Hepatocyte (in vitro differentiated cells): ENCODE data around the gene PPP2R1A. TPM values are rescaled to one million over a fixed set of nuclear protein-coding genes. Genes with fewer than 3 reads are reported as not detected.
"Not testable (repeated sequence)": the region's sequence is repeated elsewhere in the genome, so short reads cannot be mapped to it uniquely, and the experiment has no call there.

Experiments used
- DNase-seq: peaks from one replicate; pipeline ENCODE4 v3.0.0-alpha.2; 2016; ENCODE audit warnings: low spot score
- H2AFZ ChIP-seq: fragments of 200-600 bp; sonication (generic); 2 replicates; pipeline ENCODE4 v1.6.0; 2016; ENCODE audit warnings: antibody characterized with exemption, mild to moderate bottlenecking
- H3K27ac ChIP-seq: fragments of 200-600 bp; sonication (generic); 2 replicates; pipeline ENCODE4 v1.5.1; 2016; ENCODE audit warnings: mild to moderate bottlenecking
- H3K27me3 ChIP-seq: fragments of 200-600 bp; sonication (generic); 2 replicates; pipeline ENCODE4 v1.6.1; 2016
- H3K36me3 ChIP-seq: fragments of 200-600 bp; sonication (generic); replicated peaks from 2 replicates; pipeline ENCODE4 v1.5.1; 2016; ENCODE audit warnings: low read depth; ENCODE audit not compliant: insufficient read depth
- H3K4me1 ChIP-seq: fragments of 200-600 bp; sonication (generic); 2 replicates; pipeline ENCODE4 v1.5.1; 2016; ENCODE audit warnings: mild to moderate bottlenecking, moderate library complexity; ENCODE audit not compliant: insufficient read depth
- H3K4me2 ChIP-seq: fragments of 200-600 bp; sonication (generic); 2 replicates; pipeline ENCODE4 v1.6.0; 2016
- H3K4me3 ChIP-seq: fragments of 200-600 bp; sonication (generic); 2 replicates; pipeline ENCODE4 v1.5.1; 2016; ENCODE audit warnings: mild to moderate bottlenecking
- H3K79me2 ChIP-seq: fragments of 200-600 bp; sonication (generic); 2 replicates; pipeline ENCODE4 v1.6.0; 2017; ENCODE audit warnings: mild to moderate bottlenecking
- H3K9me2 ChIP-seq: fragments of 200-600 bp; sonication (generic); replicated peaks from 2 replicates; pipeline ENCODE4 v1.6.0; 2017; ENCODE audit warnings: mild to moderate bottlenecking; ENCODE audit not compliant: insufficient read depth
- H3K9me3 ChIP-seq: fragments of 200-600 bp; sonication (generic); 2 replicates; pipeline ENCODE4 v1.5.1; 2016; ENCODE audit warnings: low read depth, mild to moderate bottlenecking
- H4K20me1 ChIP-seq: fragments of 200-600 bp; sonication (generic); 2 replicates; pipeline ENCODE4 v1.6.0; 2016; ENCODE audit warnings: mild to moderate bottlenecking; ENCODE audit not compliant: insufficient read depth, poor library complexity, severe bottlenecking
- CTCF ChIP-seq: fragments of 200-600 bp; sonication (generic); IDR thresholded peaks from 2 replicates; pipeline ENCODE4 v1.5.1; 2016; ENCODE audit warnings: antibody characterized with exemption, mild to moderate bottlenecking; ENCODE audit not compliant: poor library complexity
- EZH2 ChIP-seq: fragments of 200-600 bp; sonication (generic); IDR thresholded peaks from 2 replicates; pipeline ENCODE4 v1.6.1; 2016; ENCODE audit warnings: antibody characterized with exemption, mild to moderate bottlenecking, borderline replicate concordance
- EZH2phosphoT487 ChIP-seq: fragments of 200-600 bp; sonication (generic); IDR thresholded peaks from one replicate; pipeline ENCODE4 v1.6.1; 2018; ENCODE audit warnings: antibody characterized with exemption, mild to moderate bottlenecking, low read depth, moderate library complexity; ENCODE audit not compliant: unreplicated experiment, severe bottlenecking
- whole genome bisulfite sequencing: methylation state at CpG from one replicate; pipeline ENCODE4 v1.1.6; 2016; ENCODE audit warnings: low lambda C conversion rate; ENCODE audit errors: missing lambda C conversion rate; 5-methylcytosine and 5-hydroxymethylcytosine counted together
- polyA plus RNA-seq: library from polyadenylated mRNA; unstranded; fragments of >200 nt; fragmentation: Nextera tagmentation; extraction: Ambion mirVana; gene quantifications from 2 replicates; pipeline ENCODE4 v1.2.1, GENCODE V29; 2016
- total RNA-seq: library from RNA; depleted of rRNA; stranded (reverse); fragments of >200 nt; gene quantifications from 2 replicates; pipeline ENCODE4 v1.2.3, GENCODE V29; 2014

Gene PPP2R1A
- total and polyA plus RNA-seq, 2 experiments from 2014 or later = 181 to 283 TPM

DNA sequence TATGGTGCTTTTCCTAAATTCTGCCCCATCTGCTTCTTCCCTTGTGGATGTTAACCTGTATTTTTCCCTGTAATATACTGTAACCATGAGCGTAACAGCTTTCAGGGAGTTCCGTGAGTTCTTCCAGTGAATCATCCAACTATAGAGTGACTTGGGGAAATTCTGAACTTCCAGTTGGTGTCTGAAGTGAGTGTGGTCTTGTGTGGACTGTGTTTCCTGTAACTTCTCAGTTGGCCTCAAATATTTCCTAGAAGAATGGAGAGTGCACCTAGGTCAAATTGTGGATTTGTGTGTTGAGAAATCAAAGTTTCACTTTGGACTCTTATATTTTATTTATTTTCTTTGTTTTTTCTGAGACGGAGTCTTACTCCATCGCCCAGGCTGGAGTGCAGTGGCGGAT is 68.6 kb downstream of the PPP2R1A start:
- H3K36me3 ChIP-seq = no peaks in the 10 kb centered on the region
- no peaks in the 10 kb centered on the region for H4K20me1 ChIP-seq
- no peaks in the 10 kb centered on the region for H3K27me3 ChIP-seq
- no peaks in the 10 kb centered on the region for H3K9me2 ChIP-seq
- no peak for DNase-seq
- no peak overlapping the region for H3K4me3 ChIP-seq
- no peak overlapping the region for H2AFZ ChIP-seq
- no peak overlapping the region for H3K4me2 ChIP-seq
- no peaks in the 10 kb centered on the region for H3K9me3 ChIP-seq
- TF ChIP-seq EZH2 (no peak), EZH2phosphoT487 (no peak), CTCF (no peak)
- H3K27ac ChIP-seq = no peak overlapping the region
- no peaks in the 10 kb centered on the region for H3K79me2 ChIP-seq
- no peaks in the 10 kb centered on the region for H3K4me1 ChIP-seq
- 93% methylated on average over 5 of the region's 5 CpGs for WGBS

DNA sequence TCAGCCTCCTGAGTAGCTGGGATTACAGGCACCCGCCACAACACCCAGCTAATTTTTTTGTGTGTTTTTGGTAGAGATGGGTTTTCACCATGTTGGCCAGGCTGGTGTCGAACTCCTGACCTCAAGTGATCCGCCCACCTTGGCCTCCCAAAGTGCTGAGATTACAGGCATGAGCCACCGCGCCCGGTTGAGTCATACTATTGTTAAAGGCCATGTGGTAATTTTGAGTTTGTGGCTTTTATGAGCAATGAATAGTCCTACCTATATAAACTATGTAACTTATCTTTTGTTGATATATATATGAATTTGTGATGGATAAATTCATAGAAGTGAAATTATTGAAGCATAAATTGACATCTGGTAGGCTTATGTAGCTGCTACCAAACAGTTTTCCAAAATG is 75.7 kb downstream of the PPP2R1A start:
- not testable (repeated sequence) for H3K36me3 ChIP-seq, H3K27me3 ChIP-seq, H3K9me3 ChIP-seq, H3K79me2 ChIP-seq, H3K27ac ChIP-seq, H4K20me1 ChIP-seq, H3K4me1 ChIP-seq, H3K9me2 ChIP-seq, H3K4me3 ChIP-seq, DNase-seq, H3K4me2 ChIP-seq, H2AFZ ChIP-seq
- WGBS = 91% methylated on average over 6 of the region's 6 CpGs

- Histone ChIP-seq H3K27ac (peak within 1 kb of the TSS; percentile 99), H3K36me3 (no peaks in the 10 kb centered on the region), H3K27me3 (no peaks in the 10 kb centered on the region), H2AFZ (peak within 1 kb of the TSS; percentile 75), H3K9me2 (no peaks in the 10 kb centered on the region), H3K4me3 (peak within 1 kb of the TSS; percentile 75), H3K4me1 (peaks cover 9% of the 10 kb centered on the region), H3K4me2 (peak within 1 kb of the TSS; percentile 92), H3K9me3 (no peaks in the 10 kb centered on the region), H4K20me1 (no peaks in the 10 kb centered on the region), H3K79me2 (peaks cover 44% of the 10 kb centered on the region)
- DNase-seq = peak; percentile 97
- 1% methylated on average over 70 of the region's 70 CpGs for WGBS
- TF ChIP-seq EZH2 = no peak
- no peak for TF ChIP-seq CTCF
- TF ChIP-seq EZH2phosphoT487 = no peak
These were observed 79.7 kb downstream of the PPP2R1A start, which contains the start of gene ZNF766 for GRCh38 chr19:52269338-52270261. TSS of gene ZNF766 (plus strand) at chr19:52269587. CDS start at chr19:52269614, 27 bp downstream.

DNA sequence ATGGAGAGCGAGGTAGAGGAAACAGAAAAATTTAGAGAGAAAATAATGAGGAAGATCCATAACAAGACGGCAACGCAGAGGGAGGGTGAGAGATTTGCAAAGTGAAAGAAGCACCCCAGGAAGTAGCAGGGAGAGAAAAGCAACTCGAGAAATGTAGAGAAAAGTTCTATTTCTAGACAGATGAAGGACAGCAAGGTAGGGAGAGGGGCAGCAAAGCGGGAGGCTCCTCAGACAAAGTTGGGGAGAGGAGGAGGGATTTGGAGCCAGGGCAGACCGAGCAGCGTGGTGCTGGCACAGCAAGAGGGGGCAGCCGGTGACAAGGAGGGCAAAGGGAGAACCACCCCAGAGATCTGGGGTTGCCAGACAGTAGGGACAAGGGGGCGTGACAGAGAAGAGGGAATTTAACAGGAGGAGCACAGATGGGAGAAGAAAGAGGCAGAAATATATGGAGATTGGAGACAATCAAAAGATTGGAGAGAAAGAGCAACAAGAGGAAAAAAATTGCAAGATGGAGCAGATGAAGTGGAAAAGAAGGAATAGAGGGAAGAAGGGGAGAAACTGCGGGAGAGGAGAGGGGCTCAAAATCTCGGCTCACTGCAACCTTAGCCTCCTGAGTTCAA is 80.5 kb downstream of the PPP2R1A start:
- Histone ChIP-seq H3K4me2 (peak overlapping the region; percentile 92), H4K20me1 (no peaks in the 10 kb centered on the region), H3K36me3 (no peaks in the 10 kb centered on the region), H3K27ac (peak overlapping the region; percentile 99), H3K4me3 (peak overlapping the region; percentile 75), H2AFZ (peak overlapping the region; percentile 75), H3K4me1 (peaks cover 9% of the 10 kb centered on the region), H3K27me3 (no peaks in the 10 kb centered on the region), H3K79me2 (peaks cover 51% of the 10 kb centered on the region), H3K9me2 (no peaks in the 10 kb centered on the region), H3K9me3 (no peaks in the 10 kb centered on the region)
- WGBS = 10% methylated on average over 11 of the region's 11 CpGs
- DNase-seq = peak; percentile 37
- TF ChIP-seq EZH2phosphoT487 = no peak
